ENCODE results near the gene LIPC. TPM values are rescaled to one million over a fixed set of nuclear protein-coding genes. Genes with fewer than 3 reads are reported as not detected.

The LIPC gene
- total RNA-seq, 1 experiment from 2014 or later, result not detected

- no peaks in the 10 kb centered on the region for H3K9me3 ChIP-seq (ENCODE audit: control insufficient read depth in 1 of 2, insufficient read depth in 1 of 2, low read depth in 1 of 2, low read length in 2 of 2)
- H3K4me1 ChIP-seq (ENCODE audit: control insufficient read depth in 1 of 2, insufficient read depth in 2 of 2, low read length in 2 of 2), result peaks cover 40 to 53% of the 10 kb centered on the region in 2 experiments
- ChIA-PET POLR2A (interaction anchor here (1.0 to 1.5 kb wide), 3 partner anchors 20 to 330 kb away, joined by 3 to 6 read pairs (median 4); partner anchors contain the start of gene MINDY2), RAD21 (ENCODE audit: low non-redundant PET in 1 of 2, low total read pairs in 2 of 2, uncharacterized antibody in 2 of 2, unreplicated experiment in 2 of 2) (interaction anchor here in 1 of 2 experiments (1.0 kb wide), 1 partner anchor 27 kb away, joined by 4 read pairs; no protein-coding TSS in a partner anchor), CTCF (interaction anchor here (1.6 kb wide), 1 partner anchor 77 kb away, joined by 4 read pairs; no protein-coding TSS in a partner anchor)
- H3K4me3 ChIP-seq (replicated peaks in 1 of 2; ENCODE audit: low read depth in 1 of 2, low read length in 2 of 2), result peak overlapping the region; percentile 10 to 49; a peak in 3 of 4 replicates
- H3K4me2 ChIP-seq (ENCODE audit: low read length), result peak overlapping the region; percentile 83
- ATAC-seq (peak; percentile 69), DNase-seq (ENCODE audit: low read depth, low spot score) (peak; percentile 59)
- no peaks in the 10 kb centered on the region for H4K20me1 ChIP-seq (ENCODE audit: insufficient read depth)
- BruUV-seq (replicated peaks), result no TSS peak
- peak overlapping the region; percentile 60 for H2AFZ ChIP-seq (ENCODE audit: low read depth, low read length, poor library complexity, severe bottlenecking)
- H3K9ac ChIP-seq (ENCODE audit: low read length), result peak overlapping the region; percentile 68
- no peaks in the 10 kb centered on the region for H3K79me2 ChIP-seq (ENCODE audit: insufficient read depth, low read length)
- peak overlapping the region; percentile 98 for H3K27ac ChIP-seq (ENCODE audit: low read depth, low read length)
- H3K9me2 ChIP-seq (ENCODE audit: insufficient read depth), result no peaks in the 10 kb centered on the region
- intact Hi-C loops (cut with micrococcal nuclease), result no loop called here
- no peaks in the 10 kb centered on the region for H3K36me3 ChIP-seq (ENCODE audit: control insufficient read depth in 1 of 2, insufficient read depth in 2 of 2, low read length in 2 of 2)
- no peaks in the 10 kb centered on the region for H3K27me3 ChIP-seq (ENCODE audit: insufficient read depth, low read length)
- TF ChIP-seq, protein P1, sequence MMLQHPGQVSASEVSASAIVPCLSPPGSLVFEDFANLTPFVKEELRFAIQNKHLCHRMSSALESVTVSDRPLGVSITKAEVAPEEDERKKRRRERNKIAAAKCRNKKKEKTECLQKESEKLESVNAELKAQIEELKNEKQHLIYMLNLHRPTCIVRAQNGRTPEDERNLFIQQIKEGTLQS (IDR thresholded peaks at IDR 0.05), result no peak
- TF ChIP-seq EGR1 (IDR thresholded peaks at IDR 0.05; ENCODE audit: low read depth), result 0 out of 2 replicates have a peak, but pooled peaks have one; percentile 24
- TF ChIP-seq SIN3A (IDR thresholded peaks at IDR 0.05; ENCODE audit: low read depth), result peak; percentile 54; the same call in 1 of the 2 replicates
- TF ChIP-seq TCF7L2 (IDR thresholded peaks at IDR 0.05; ENCODE audit: borderline replicate concordance, extremely low read depth, insufficient read depth, insufficient read length), result no peak
- TF ChIP-seq ZFX (IDR thresholded peaks at IDR 0.05), result no peak
- TF ChIP-seq EZH2 (IDR thresholded peaks at IDR 0.05), result no peak
- TF ChIP-seq SRF (IDR thresholded peaks at IDR 0.05; ENCODE audit: low read depth), result no peak
- no peak for TF ChIP-seq EZH2phosphoT487 (IDR thresholded peaks at IDR 0.05; ENCODE audit: borderline replicate concordance)
- TF ChIP-seq, protein P2, sequence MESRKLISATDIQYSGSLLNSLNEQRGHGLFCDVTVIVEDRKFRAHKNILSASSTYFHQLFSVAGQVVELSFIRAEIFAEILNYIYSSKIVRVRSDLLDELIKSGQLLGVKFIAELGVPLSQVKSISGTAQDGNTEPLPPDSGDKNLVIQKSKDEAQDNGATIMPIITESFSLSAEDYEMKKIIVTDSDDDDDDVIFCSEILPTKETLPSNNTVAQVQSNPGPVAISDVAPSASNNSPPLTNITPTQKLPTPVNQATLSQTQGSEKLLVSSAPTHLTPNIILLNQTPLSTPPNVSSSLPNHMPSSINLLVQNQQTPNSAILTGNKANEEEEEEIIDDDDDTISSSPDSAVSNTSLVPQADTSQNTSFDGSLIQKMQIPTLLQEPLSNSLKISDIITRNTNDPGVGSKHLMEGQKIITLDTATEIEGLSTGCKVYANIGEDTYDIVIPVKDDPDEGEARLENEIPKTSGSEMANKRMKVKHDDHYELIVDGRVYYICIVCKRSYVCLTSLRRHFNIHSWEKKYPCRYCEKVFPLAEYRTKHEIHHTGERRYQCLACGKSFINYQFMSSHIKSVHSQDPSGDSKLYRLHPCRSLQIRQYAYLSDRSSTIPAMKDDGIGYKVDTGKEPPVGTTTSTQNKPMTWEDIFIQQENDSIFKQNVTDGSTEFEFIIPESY (IDR thresholded peaks at IDR 0.05; ENCODE audit: extremely low read depth, insufficient replicate concordance, low read length), result no peak
- no peak; the same call in 1 of the 2 replicates for TF ChIP-seq ELF1 (IDR thresholded peaks at IDR 0.05; ENCODE audit: borderline replicate concordance, low read depth)
- peak; percentile 87 for TF ChIP-seq SP1 (IDR thresholded peaks at IDR 0.05; ENCODE audit: low read depth)
- peak; percentile 43; the same call in 1 of the 2 replicates for TF ChIP-seq CBX3 (IDR thresholded peaks at IDR 0.05; ENCODE audit: low read depth)
- peak; percentile 64 for TF ChIP-seq CEBPB (IDR thresholded peaks at IDR 0.05; ENCODE audit: low read depth)
- peak; percentile 80 for TF ChIP-seq FOSL1 (IDR thresholded peaks at IDR 0.05; ENCODE audit: low read depth)
- TF ChIP-seq, protein P3, sequence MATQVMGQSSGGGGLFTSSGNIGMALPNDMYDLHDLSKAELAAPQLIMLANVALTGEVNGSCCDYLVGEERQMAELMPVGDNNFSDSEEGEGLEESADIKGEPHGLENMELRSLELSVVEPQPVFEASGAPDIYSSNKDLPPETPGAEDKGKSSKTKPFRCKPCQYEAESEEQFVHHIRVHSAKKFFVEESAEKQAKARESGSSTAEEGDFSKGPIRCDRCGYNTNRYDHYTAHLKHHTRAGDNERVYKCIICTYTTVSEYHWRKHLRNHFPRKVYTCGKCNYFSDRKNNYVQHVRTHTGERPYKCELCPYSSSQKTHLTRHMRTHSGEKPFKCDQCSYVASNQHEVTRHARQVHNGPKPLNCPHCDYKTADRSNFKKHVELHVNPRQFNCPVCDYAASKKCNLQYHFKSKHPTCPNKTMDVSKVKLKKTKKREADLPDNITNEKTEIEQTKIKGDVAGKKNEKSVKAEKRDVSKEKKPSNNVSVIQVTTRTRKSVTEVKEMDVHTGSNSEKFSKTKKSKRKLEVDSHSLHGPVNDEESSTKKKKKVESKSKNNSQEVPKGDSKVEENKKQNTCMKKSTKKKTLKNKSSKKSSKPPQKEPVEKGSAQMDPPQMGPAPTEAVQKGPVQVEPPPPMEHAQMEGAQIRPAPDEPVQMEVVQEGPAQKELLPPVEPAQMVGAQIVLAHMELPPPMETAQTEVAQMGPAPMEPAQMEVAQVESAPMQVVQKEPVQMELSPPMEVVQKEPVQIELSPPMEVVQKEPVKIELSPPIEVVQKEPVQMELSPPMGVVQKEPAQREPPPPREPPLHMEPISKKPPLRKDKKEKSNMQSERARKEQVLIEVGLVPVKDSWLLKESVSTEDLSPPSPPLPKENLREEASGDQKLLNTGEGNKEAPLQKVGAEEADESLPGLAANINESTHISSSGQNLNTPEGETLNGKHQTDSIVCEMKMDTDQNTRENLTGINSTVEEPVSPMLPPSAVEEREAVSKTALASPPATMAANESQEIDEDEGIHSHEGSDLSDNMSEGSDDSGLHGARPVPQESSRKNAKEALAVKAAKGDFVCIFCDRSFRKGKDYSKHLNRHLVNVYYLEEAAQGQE (IDR thresholded peaks at IDR 0.05; ENCODE audit: low read depth), result no peak
- TF ChIP-seq, protein P4, sequence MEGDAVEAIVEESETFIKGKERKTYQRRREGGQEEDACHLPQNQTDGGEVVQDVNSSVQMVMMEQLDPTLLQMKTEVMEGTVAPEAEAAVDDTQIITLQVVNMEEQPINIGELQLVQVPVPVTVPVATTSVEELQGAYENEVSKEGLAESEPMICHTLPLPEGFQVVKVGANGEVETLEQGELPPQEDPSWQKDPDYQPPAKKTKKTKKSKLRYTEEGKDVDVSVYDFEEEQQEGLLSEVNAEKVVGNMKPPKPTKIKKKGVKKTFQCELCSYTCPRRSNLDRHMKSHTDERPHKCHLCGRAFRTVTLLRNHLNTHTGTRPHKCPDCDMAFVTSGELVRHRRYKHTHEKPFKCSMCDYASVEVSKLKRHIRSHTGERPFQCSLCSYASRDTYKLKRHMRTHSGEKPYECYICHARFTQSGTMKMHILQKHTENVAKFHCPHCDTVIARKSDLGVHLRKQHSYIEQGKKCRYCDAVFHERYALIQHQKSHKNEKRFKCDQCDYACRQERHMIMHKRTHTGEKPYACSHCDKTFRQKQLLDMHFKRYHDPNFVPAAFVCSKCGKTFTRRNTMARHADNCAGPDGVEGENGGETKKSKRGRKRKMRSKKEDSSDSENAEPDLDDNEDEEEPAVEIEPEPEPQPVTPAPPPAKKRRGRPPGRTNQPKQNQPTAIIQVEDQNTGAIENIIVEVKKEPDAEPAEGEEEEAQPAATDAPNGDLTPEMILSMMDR (IDR thresholded peaks at IDR 0.05 in 2 of 3, conservative IDR thresholded peaks at IDR 0.05 in 1 of 3; ENCODE audit: borderline replicate concordance in 1 of 3, insufficient read depth in 1 of 3, low read depth in 2 of 3, low read length in 2 of 3), result no peak
- peak; percentile 83 for TF ChIP-seq JUND (IDR thresholded peaks at IDR 0.05)
- TF ChIP-seq POLR2AphosphoS5 (IDR thresholded peaks at IDR 0.05; ENCODE audit: low read depth, low read length), result no peak
- no peak for TF ChIP-seq ZNF274 (IDR thresholded peaks at IDR 0.05; ENCODE audit: low read depth, low read length)
These were observed 8.5 kb downstream of the LIPC start for GRCh38 chr15:58440158-58440910.
